GM21786 (cell line): ENCODE measurements around the gene YEATS4.

ENCODE experiments used
- ATAC-seq: cut with Tn5 transposase; IDR thresholded peaks from one replicate; pipeline ENCODE4 v1.9.1; 2021; ENCODE audit not compliant: unreplicated experiment

Gene YEATS4

DNA sequence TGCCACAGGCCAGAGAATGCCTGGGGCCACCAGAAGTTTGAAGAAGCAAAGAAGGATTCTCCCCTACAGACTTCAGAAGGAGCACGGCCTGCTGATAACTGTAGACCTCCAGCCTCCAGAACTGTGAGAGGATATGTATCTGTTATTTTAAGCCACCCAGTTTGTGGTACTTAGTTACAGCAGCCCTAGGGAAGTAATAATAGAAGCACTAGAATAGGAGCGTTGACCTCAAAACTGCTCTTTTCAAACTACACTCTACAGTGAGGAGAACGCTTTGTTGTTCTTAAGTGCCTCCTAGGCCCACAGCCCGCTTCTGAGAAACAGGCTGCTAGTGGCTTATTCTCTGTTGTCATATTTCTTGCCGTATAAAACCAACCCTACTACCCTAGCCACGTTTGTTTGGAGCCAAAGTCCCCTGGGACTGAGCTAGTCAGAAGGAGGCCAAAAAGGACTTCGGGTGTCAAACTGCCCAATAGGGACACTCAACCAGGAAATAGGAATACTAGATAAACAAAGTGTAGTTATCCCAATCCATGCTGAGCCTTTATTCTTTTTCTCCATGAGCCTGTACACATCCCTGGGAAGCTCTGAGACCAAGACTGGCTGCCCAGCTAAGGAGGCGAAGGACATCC lies 72.2 kb downstream of the YEATS4 start:
- ATAC-seq, result no peak

DNA sequence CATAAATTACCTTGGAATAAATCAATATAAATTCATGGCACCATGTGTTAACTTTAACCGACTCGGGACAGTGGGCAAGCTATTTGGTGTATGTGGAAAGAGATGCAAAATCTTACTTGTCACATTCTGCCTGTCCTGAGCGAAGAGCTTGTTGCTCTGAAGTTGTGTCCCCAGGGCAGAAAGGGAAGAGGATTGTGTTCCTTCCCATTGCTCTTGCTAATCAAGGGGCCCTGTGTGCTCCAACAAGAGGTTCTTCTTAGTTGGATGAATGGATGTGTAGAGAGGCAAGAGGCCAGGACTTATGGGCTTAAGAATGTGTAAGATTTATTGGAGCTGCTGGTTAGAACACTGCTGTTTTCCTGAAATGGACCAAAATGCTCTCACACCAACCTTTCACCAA lies 74.1 kb downstream of the YEATS4 start:
- no peak for ATAC-seq

DNA sequence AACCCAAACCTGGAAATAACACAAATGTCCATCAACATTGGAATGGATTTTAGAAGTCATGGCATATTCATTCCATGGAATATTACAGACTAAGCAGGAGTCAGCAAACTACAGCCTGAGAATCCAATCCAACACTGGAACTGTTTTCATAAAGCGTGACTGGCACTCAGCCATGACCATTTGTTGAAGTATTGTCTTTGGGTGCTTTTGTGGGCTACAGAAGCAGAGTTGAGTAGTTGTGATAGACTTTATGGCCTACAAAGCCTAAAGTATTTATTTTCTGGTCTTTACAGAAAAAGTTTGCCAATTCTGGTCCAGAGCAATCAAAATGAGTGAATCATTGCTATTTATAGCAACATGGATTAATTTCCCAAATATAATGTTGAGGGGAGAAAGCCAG lies 76.1 kb downstream of the YEATS4 start:
- no peak for ATAC-seq

DNA sequence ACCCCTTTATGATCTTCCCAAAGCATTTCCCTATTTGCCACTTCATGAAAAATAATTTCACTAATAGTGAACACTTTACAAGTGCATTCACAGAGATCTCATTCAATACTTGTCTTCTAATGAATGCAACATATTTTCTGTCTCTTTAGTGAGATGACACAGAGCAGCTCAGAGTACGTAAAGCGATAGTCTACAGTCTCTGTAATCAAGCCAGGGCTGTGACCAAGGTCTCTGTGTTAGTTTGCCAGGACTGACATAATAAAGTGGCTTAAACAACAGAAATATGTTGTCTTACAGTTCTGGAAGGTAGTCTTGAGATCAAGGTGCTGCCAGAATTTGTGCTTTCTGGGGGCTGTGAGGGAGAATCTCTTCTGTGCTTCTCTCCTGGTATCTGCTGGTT lies 77.5 kb downstream of the YEATS4 start:
- no peak for ATAC-seq

DNA sequence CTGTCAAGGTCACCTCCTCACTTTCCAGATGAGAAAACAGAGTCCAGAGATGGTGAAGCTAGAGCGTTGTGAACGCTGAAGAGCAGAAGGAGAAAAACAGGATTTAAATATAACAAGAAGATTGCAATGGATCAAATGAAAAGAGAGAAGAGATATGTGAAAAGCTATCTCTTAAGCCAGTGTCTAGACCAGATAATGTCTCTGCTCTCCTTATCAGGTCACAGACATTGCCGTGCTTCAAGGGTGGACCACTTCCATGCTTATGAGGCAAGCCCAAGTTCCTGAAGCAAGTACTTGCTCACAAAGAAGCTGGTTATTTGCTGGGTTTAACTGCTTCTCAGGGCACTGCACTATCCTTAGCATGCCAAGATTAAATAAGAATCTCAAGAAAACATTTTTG lies 79.0 kb downstream of the YEATS4 start:
- no peak for ATAC-seq

DNA sequence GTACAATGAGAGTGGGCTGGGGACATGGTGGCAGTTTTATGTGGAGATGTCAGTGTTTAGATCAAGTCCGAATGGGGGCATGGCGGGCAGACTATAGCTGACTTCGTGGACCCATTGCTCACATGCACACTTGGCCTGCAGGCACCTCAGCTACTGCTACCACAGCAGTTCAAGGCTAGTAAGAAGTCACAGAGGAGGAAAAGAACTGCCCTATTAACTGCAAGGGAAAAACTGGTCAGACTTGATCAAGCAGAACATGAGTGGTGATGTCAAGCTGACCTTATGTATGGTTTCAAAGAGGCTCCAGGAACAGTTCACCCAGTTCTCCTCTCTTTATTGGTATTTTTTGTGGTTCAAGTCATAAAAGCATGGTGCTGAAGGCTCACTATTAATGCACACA lies 80.5 kb downstream of the YEATS4 start:
- no peak for ATAC-seq
